MM.1S (cell line): ENCODE results near the gene CCDC146.

Experiments
- DNase-seq: peaks from one replicate; pipeline ENCODE4 v3.0.0-alpha.2; 2015
- H2AFZ ChIP-seq: fragments of 300-600 bp; sonication (generic); 2 replicates; pipeline ENCODE4 v1.6.0; 2016; ENCODE audit warnings: antibody characterized with exemption, low read length
- H3F3A ChIP-seq: fragments of 300-600 bp; sonication (generic); 2 replicates; pipeline ENCODE4 v1.6.1; 2016; ENCODE audit warnings: mild to moderate bottlenecking, antibody characterized with exemption, low read length, moderate library complexity, mixed read lengths; ENCODE audit not compliant: insufficient read depth
- H3K27ac ChIP-seq: fragments of 300-600 bp; sonication (generic); 2 replicates; pipeline ENCODE4 v1.5.1; 2016; ENCODE audit warnings: mild to moderate bottlenecking, low read length
- H3K27me3 ChIP-seq: fragments of 300-600 bp; sonication (generic); replicated peaks from 2 replicates; pipeline ENCODE4 v1.6.0; 2016; ENCODE audit warnings: low read length; ENCODE audit not compliant: insufficient read depth
- H3K36me3 ChIP-seq: fragments of 300-600 bp; sonication (generic); replicated peaks from 2 replicates; pipeline ENCODE4 v1.6.1; 2016; ENCODE audit warnings: mild to moderate bottlenecking, low read length, mixed read lengths; ENCODE audit not compliant: insufficient read depth
- H3K4me1 ChIP-seq: fragments of 300-600 bp; sonication (generic); 2 replicates; pipeline ENCODE4 v1.6.1; 2016; ENCODE audit warnings: low read length, mixed read lengths
- H3K4me2 ChIP-seq: fragments of 300-600 bp; sonication (generic); 2 replicates; pipeline ENCODE4 v1.6.0; 2016; ENCODE audit warnings: low read depth, low read length
- H3K4me3 ChIP-seq: fragments of 300-600 bp; sonication (generic); 2 replicates; pipeline ENCODE4 v1.5.1; 2016; ENCODE audit warnings: low read length, mixed read lengths
- H3K79me2 ChIP-seq: fragments of 300-600 bp; sonication (generic); 2 replicates; pipeline ENCODE4 v1.6.1; 2016; ENCODE audit warnings: mixed run types, low read length, mixed read lengths
- H3K9ac ChIP-seq: fragments of 300-600 bp; sonication (generic); 2 replicates; pipeline ENCODE4 v1.6.1; 2016; ENCODE audit warnings: low read length, mixed read lengths
- H3K9me2 ChIP-seq: fragments of 300-600 bp; sonication (generic); replicated peaks from 2 replicates; pipeline ENCODE4 v1.6.1; 2016; ENCODE audit warnings: mild to moderate bottlenecking, low read length, mixed read lengths; ENCODE audit not compliant: insufficient read depth
- H3K9me3 ChIP-seq: fragments of 300-600 bp; sonication (generic); replicated peaks from 2 replicates; pipeline ENCODE4 v1.6.1; 2016; ENCODE audit warnings: mild to moderate bottlenecking, low read length, mixed read lengths; ENCODE audit not compliant: insufficient read depth
- H4K20me1 ChIP-seq: fragments of 300-600 bp; sonication (generic); 2 replicates; pipeline ENCODE4 v1.6.1; 2016; ENCODE audit warnings: mild to moderate bottlenecking, low read length, moderate library complexity, mixed read lengths; ENCODE audit not compliant: insufficient read depth
- CTCF ChIP-seq: fragments of 300-600 bp; sonication (generic); IDR thresholded peaks from 2 replicates; pipeline ENCODE4 v1.5.1; 2016; ENCODE audit warnings: antibody characterized with exemption, low read length, mixed read lengths
- EZH2 ChIP-seq: fragments of 300-600 bp; sonication (generic); optimal IDR thresholded peaks from 2 replicates; pipeline ENCODE3; 2017; ENCODE audit warnings: low read depth, mild to moderate bottlenecking, antibody characterized with exemption, low read length, mixed read lengths
- EZH2phosphoT487 ChIP-seq: fragments of 300-600 bp; sonication (generic); IDR thresholded peaks from 2 replicates; pipeline ENCODE4 v1.6.1; 2018; ENCODE audit warnings: antibody characterized with exemption, low read length

CCDC146 gene

GRCh38 chr7:77284616-77285015 lies 162.2 kb downstream of the CCDC146 start:
- Histone ChIP-seq H3K4me2 (no peak overlapping the region), H4K20me1 (no peaks in the 10 kb centered on the region), H3K4me3 (no peak overlapping the region), H3F3A (no peaks in the 10 kb centered on the region), H3K79me2 (no peaks in the 10 kb centered on the region), H3K36me3 (no peaks in the 10 kb centered on the region), H3K9ac (no peak overlapping the region), H3K9me2 (no peaks in the 10 kb centered on the region), H3K4me1 (no peaks in the 10 kb centered on the region), H2AFZ (no peak overlapping the region), H3K27me3 (no peaks in the 10 kb centered on the region), H3K9me3 (no peaks in the 10 kb centered on the region), H3K27ac (no peak overlapping the region)
- no peak for DNase-seq
- TF ChIP-seq EZH2: no peak
- no peak for TF ChIP-seq EZH2phosphoT487
- TF ChIP-seq CTCF: no peak

DNA sequence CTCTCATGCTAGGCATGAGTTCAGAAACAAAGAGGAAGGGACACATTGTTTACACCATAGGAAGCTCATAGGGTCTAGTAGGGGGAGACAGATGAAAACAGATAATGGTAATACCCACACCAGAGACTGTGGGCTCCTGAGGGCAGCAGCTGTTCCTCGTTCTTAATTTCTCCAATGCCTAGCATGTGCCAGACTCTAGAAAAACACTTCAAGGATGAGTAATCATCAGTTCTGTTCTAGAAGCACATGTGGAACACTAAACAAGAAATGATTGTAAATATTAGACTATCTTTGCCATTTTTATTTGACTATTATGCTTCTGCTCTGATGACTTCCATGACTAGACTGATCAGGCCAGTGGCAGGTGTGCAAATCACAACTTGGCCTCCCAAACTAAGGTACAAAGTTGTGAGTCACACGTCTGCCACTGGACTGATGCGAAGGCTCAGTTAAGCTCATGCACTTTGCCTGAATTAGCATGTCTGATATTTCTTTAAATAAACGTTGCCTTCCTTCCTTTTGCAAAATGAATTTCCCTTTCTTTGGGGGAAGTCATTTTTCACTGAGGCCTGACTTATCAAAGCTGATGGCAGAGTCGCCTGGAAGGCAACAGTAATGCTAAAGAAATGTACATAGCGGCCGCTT lies 166.4 kb downstream of the CCDC146 start:
- no peaks in the 10 kb centered on the region for H3K4me1 ChIP-seq
- H3F3A ChIP-seq: no peaks in the 10 kb centered on the region
- H3K9ac ChIP-seq: no peak overlapping the region
- no peaks in the 10 kb centered on the region for H3K36me3 ChIP-seq
- H3K9me2 ChIP-seq: no peaks in the 10 kb centered on the region
- TF ChIP-seq EZH2phosphoT487 (no peak), EZH2 (no peak), CTCF (no peak)
- H3K79me2 ChIP-seq: no peaks in the 10 kb centered on the region
- H3K4me3 ChIP-seq: no peak overlapping the region
- H4K20me1 ChIP-seq: no peaks in the 10 kb centered on the region
- no peak overlapping the region for H3K27ac ChIP-seq
- no peak overlapping the region for H3K4me2 ChIP-seq
- H3K9me3 ChIP-seq: no peaks in the 10 kb centered on the region
- no peaks in the 10 kb centered on the region for H3K27me3 ChIP-seq
- DNase-seq: no peak
- no peak overlapping the region for H2AFZ ChIP-seq

DNA sequence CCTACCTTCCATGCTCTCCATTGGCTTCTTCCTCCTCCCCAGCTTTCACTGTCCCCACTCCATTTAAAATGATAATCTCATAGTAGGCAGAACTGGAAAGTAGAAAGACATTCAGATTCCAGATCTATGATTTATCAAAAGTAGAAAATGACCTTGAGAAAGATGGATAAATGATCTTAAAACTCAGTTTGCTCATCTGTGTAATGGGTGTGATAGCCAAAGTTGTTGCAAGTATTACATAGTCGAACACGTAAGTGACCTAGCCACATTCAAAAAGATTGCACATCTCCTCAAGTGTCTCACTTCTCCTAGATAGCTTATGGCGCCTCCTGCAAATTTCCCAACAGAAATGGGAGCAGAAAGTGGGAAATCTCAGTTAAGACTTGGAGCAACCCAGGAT lies 167.0 kb downstream of the CCDC146 start:
- TF ChIP-seq CTCF: no peak
- no peak for TF ChIP-seq EZH2phosphoT487
- no peak for TF ChIP-seq EZH2
- no peak for DNase-seq
- no peak overlapping the region for H3K27ac ChIP-seq
- no peaks in the 10 kb centered on the region for H3F3A ChIP-seq
- H3K36me3 ChIP-seq: no peaks in the 10 kb centered on the region
- no peak overlapping the region for H3K9ac ChIP-seq
- no peaks in the 10 kb centered on the region for H4K20me1 ChIP-seq
- no peaks in the 10 kb centered on the region for H3K9me2 ChIP-seq
- no peaks in the 10 kb centered on the region for H3K79me2 ChIP-seq
- no peak overlapping the region for H2AFZ ChIP-seq
- no peaks in the 10 kb centered on the region for H3K9me3 ChIP-seq
- no peaks in the 10 kb centered on the region for H3K27me3 ChIP-seq
- H3K4me2 ChIP-seq: no peak overlapping the region
- no peak overlapping the region for H3K4me3 ChIP-seq
- no peaks in the 10 kb centered on the region for H3K4me1 ChIP-seq
